Spinal cord (tissue), 10 donors: Measurements from ENCODE around the gene EVPLL. TPM values are rescaled to one million over a fixed set of nuclear protein-coding genes. Genes with fewer than 3 reads are reported as not detected.
"Not testable (repeated sequence)": the region's sequence is repeated elsewhere in the genome, so short reads cannot be mapped to it uniquely, and the experiment has no call there.

Experiments used
- DNase-seq, 6 donors: peaks; one replicate each; pipeline versions ENCODE4 v3.0.0 to v3.0.0-alpha.2; 2013 to 2015; ENCODE audit warnings: low spot score in 6 of 6, low read depth in 4 of 6
- H3K27ac ChIP-seq: one replicate; pipeline ENCODE4 v1.5.1; 2013; ENCODE audit warnings: low read depth, low read length, control low read depth
- H3K27me3 ChIP-seq: one replicate; pipeline ENCODE4 v1.6.1; 2013; ENCODE audit warnings: low read length; ENCODE audit not compliant: control insufficient read depth, insufficient read depth
- H3K36me3 ChIP-seq: one replicate; pipeline ENCODE4 v1.6.1; 2013; ENCODE audit warnings: low read length; ENCODE audit not compliant: control insufficient read depth, insufficient read depth
- H3K4me1 ChIP-seq: one replicate; pipeline ENCODE4 v1.6.1; 2013; ENCODE audit warnings: low read length; ENCODE audit not compliant: control insufficient read depth, insufficient read depth
- H3K4me3 ChIP-seq: one replicate; pipeline ENCODE4 v1.5.1; 2013; ENCODE audit warnings: low read depth, low read length, control low read depth
- H3K9me3 ChIP-seq: one replicate; pipeline ENCODE4 v1.6.1; 2013; ENCODE audit warnings: low read length; ENCODE audit not compliant: control insufficient read depth, insufficient read depth
- WGBS: methylation state at CpG from one replicate; pipeline ENCODE4 v1.1.5; 2013; ENCODE audit warnings: missing lambda C conversion rate; ENCODE audit not compliant: insufficient coverage; 5-methylcytosine and 5-hydroxymethylcytosine counted together
- polyA plus RNA-seq, 2 donors: library from polyadenylated mRNA; unstranded; fragments of 120-200 nt; gene quantifications; one replicate each; pipeline ENCODE4 v1.2.1, GENCODE V29; 2013; ENCODE audit not compliant: insufficient read length in 2 of 2
- total RNA-seq, 2 donors: library from RNA; depleted of rRNA in 1 of 2; stranded (reverse); fragments of 120-200 nt in 1 of 2; fragments of >200 nt in 1 of 2; gene quantifications; one replicate each; pipeline versions ENCODE4 v1.2.3 to v1.2.4, GENCODE V29; 2013 to 2014
- donor health status: healthy.

The EVPLL gene
- total and polyA plus RNA-seq, 4 donors: 0.10 to 2.5 (median 0.70) TPM; not detected in 1

DNA sequence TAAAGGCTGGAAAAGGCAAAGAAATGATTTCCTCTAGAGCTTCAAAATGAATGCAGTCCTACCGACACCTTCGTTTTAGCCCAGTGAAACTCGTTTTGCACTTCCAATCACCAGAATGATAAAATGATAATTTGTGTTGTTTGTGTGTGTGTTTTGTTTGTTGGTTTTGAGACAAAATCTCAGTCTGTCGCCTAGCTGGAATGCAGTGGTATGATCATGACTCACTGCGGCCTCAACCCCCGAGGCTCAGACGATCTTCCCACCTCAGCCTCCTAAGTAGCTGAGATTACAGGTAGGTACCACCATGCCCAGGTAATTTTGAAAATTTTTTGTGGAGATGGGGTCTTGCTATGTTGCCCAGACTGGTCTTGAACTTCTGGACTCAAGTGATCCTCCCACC, 3.4 kb upstream of the EVPLL start:
- no peaks in the 10 kb centered on the region for H3K27me3 ChIP-seq
- H3K36me3 ChIP-seq: no peaks in the 10 kb centered on the region
- H3K4me3 ChIP-seq: no peak overlapping the region
- 100% methylated on average over 1 of the region's 7 CpGs for WGBS
- no peaks in the 10 kb centered on the region for H3K9me3 ChIP-seq
- no peak for DNase-seq
- H3K27ac ChIP-seq: no peak overlapping the region
- H3K4me1 ChIP-seq: no peaks in the 10 kb centered on the region

DNA sequence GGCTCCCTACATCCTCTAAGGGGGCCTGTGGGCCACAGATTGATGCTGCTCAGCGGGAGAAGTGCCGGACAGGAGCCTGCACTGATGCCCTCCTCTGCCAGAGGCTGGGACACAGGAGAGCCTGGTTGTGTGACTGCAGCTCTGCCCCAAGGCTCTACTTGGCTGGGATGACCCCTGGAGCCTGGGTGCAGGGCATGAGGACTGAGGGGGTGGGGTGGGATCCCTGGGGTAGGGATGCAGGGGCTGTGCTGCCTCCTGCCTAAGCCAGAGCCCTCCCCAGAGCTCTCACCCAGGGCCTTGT, 577 bp downstream of the EVPLL start:
- Histone ChIP-seq H3K4me1 (peaks cover 5% of the 10 kb centered on the region), H3K27me3 (no peaks in the 10 kb centered on the region), H3K9me3 (no peaks in the 10 kb centered on the region), H3K36me3 (no peaks in the 10 kb centered on the region), H3K4me3 (no peak overlapping the region), H3K27ac (no peak overlapping the region)
- WGBS: 80% methylated on average over 1 of the region's 2 CpGs
- DNase-seq: no peak

DNA sequence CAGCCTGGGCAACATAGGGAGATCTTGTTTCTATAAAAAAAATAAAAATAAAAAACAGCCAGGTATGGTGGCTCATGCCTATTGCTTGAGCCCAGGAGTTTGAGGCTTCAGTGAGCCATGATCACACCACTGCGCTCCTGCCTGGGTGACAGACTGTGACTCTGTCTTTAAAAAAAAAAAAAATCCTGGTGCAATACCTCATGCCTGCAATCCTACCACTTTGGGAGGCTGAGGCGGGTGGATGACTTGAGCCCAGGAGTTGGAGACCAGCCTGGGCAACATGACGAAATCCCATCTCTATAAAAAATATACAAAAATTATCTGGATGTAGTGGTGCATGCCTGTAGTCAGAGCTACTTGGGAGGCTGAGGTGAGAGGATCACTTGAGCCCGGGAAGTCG, 1.0 kb downstream of the EVPLL start:
- not testable (repeated sequence) for H3K36me3 ChIP-seq, H3K4me3 ChIP-seq, H3K9me3 ChIP-seq, H3K27me3 ChIP-seq, H3K27ac ChIP-seq, DNase-seq, H3K4me1 ChIP-seq
- WGBS: 100% methylated on average over 1 of the region's 5 CpGs

DNA sequence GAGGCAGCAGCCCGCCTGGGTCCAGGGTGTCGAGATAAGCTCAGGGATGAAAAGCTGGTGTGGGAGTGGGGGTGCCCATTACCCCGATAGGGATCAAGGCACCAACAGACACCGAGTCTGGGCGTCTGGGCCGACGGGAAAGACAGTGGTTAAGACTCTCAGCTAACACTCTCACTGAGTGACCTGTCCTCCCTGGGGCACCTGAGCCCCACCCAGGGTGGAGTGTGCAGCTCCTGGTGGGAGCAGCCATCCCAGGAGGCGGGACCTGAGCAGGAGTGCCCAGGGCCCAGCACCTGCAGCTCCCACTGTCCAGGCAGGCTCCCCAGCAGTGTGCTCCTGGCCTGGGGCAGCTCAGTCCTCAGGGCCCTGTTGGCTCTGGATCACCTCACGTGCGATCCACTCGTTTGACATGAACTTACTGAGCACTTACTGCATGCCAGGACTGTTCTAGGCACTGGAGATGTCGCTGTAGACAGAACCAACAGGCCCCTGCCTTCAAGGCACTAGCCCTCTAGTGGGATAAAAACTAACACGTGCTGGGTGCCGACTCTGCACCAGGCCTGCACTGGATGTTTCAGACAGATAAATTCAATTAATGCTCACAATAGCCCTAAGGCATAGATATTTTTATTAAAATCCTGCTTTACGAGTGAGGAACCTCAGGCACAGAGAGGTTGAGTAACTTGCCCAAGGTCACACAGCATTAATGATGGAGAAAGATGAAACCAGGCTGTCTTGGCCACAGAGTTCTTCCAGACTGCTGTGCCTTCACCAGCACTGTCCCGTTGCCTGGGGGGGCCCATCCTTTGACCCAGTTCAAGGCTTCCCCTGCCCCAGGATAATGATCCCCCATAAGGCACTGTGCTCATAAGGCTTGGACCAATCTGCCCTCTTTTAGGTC, 1.9 kb downstream of the EVPLL start:
- H3K9me3 ChIP-seq: no peaks in the 10 kb centered on the region
- no peak for DNase-seq
- no peaks in the 10 kb centered on the region for H3K27me3 ChIP-seq
- H3K36me3 ChIP-seq: no peaks in the 10 kb centered on the region
- 80% methylated on average over 15 of the region's 16 CpGs for WGBS
- H3K4me3 ChIP-seq: no peak overlapping the region
- H3K27ac ChIP-seq: no peak overlapping the region
- peaks cover 8% of the 10 kb centered on the region for H3K4me1 ChIP-seq

DNA sequence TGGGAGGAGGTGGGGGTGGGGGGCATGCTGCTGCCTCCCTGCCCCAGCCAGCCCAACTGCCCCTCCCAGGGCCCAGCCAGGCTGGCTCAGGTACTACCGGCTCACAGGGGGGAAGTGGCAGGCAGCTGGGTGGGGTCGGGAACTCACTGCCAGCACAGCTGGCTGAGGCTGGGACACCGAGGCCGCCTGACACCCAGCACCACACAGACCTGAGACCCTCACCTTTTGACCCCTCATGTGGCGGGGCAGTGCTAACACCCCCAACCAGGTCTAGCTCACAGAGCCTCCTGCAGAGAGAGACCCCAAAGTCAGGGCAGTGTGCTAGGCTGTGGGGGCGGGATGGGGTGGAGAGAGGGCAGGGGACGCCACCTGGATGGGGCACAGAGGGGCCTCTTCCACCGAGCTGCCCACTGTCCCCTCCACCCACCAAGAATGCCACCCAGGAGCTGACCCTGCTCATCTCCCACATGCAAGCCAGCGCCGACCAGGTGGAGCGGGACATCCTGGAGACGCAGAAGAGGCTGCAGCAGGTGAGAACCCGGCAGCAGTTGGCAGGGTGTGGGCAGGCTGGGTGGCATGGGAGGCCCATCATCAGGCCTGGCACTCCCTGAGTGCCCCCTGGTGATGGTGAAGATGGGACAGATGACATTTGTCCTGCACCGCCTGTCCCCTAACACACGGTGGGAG, 3.0 kb downstream of the EVPLL start:
- Histone ChIP-seq H3K36me3 (no peaks in the 10 kb centered on the region), H3K9me3 (no peaks in the 10 kb centered on the region), H3K4me1 (peaks cover 8% of the 10 kb centered on the region), H3K27ac (no peak overlapping the region), H3K4me3 (no peak overlapping the region), H3K27me3 (no peaks in the 10 kb centered on the region)
- WGBS: 76% methylated on average over 14 of the region's 15 CpGs
- no peak for DNase-seq

DNA sequence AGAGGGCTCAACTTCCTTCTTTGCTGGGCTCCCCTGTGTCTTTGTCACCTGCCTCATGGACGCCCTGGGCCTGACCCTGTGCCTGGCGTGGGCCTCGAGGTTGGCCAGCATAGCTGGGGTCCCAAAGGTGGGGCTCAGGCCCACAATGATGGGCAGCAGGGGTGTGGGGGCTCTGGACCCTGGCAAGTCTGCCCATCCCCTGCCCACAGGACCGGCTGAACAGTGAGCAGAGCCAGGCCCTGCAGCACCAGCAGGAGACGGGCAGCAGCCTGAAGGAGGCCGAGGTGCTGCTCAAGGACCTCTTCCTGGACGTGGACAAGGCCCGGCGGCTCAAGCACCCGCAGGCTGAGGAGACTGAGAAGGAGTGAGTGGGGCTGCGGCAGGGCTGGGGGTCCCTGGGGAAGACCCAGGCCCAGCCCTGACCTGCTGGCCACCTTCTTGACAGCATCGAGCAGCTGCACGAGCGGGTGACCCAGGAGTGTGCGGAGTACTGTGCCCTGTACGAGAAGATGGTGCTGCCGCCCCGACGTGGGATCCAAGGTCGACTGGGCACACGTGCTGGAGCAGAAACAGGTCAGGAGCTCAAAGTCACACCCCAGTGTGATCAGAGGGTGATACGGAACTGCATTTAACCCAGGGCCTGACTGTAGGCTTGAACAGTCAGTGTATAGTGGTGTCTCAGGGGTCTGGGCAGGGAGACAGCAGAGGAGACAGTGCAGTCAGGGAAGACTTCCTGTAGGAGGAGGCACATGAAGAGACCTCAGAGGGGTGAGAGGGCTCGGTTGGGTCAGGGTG, 3.8 kb downstream of the EVPLL start:
- Histone ChIP-seq H3K36me3 (no peaks in the 10 kb centered on the region), H3K4me3 (no peak overlapping the region), H3K9me3 (no peaks in the 10 kb centered on the region), H3K27ac (no peak overlapping the region), H3K27me3 (no peaks in the 10 kb centered on the region), H3K4me1 (peaks cover 8% of the 10 kb centered on the region)
- no peak for DNase-seq
- WGBS: 86% methylated on average over 22 of the region's 23 CpGs

DNA sequence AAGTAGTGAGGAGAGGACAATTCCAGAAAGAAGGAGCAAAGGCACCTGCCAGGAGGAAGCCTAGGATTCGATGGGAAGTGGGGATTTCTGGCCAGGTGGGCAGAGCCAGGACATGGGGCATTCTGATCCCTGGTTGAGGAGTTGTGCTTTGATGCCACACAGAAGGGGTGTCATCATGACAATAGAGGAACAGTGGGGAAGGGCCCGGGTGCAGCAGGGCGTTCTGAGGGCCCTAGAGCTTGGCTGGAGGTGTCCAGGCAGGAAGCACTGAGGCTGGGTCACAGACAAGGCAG, 4.3 kb downstream of the EVPLL start:
- DNase-seq: no peak
- no peak overlapping the region for H3K27ac ChIP-seq
- H3K36me3 ChIP-seq: no peaks in the 10 kb centered on the region
- no peak overlapping the region for H3K4me3 ChIP-seq
- WGBS: 86% methylated on average over 3 of the region's 3 CpGs
- no peaks in the 10 kb centered on the region for H3K9me3 ChIP-seq
- H3K4me1 ChIP-seq: peaks cover 8% of the 10 kb centered on the region
- H3K27me3 ChIP-seq: no peaks in the 10 kb centered on the region

DNA sequence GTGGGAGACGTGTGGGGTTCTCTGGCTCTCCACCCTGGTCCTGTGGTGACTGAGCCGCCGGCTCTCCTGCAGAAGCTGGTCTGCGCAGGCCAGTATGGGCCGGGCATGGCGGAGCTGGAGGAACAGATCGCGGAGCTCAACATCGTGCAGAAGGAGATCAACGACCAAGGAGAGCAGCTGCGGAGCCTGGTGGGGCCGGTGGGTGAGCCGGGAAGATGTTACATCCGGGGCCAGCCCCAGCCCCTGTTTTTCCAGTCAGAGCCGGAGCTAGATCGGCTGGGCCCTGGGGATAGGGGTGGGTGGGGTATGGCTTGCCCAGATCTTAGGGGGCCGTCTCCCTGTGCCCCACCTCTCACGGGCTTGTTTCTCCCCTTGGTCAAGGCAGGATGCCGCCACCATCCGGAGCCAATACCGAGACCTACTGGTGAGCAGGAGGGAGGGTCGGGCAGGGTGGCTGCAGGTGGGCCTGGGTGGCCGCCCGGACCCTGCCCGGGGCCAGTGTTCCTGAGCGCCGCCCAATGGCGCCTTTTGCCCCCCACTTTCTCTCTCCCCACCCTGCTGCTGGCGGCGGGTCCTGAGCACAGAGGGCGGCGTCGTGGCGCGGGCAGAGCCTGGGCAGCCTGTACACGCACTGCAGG, 5.0 kb downstream of the EVPLL start:
- 61% methylated on average over 33 of the region's 36 CpGs for WGBS

DNA sequence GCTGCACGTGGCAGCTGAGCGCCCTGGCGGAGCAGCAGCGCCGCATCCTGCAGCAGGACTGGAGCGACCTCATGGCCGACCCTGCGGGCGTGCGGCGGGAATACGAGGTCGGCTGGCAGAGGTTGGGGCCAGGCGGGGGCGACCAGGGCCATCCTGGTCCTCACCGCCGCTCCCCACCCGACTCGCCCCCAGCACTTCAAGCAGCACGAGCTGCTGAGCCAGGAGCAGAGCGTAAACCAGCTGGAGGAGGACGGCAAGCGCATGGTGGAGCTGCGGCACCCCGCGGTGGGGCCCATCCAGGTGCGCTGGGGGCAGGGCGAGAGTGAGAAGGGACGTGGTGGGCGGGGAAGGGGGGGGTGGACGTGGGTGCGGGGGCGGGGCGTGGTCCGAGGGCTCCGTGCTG, 5.5 kb downstream of the EVPLL start:
- peak in 1 of 6 donors; percentile 37 for DNase-seq
- not testable (repeated sequence) for H3K27me3 ChIP-seq, H3K9me3 ChIP-seq, H3K36me3 ChIP-seq, H3K4me3 ChIP-seq, H3K4me1 ChIP-seq, H3K27ac ChIP-seq
- WGBS: 26% methylated on average over 21 of the region's 36 CpGs

More for the DNA sequence above, 5.0 kb downstream of the EVPLL start:
- peaks cover 8% of the 10 kb centered on the region for H3K4me1 ChIP-seq
- no peak overlapping the region for H3K27ac ChIP-seq
- H3K27me3 ChIP-seq: no peaks in the 10 kb centered on the region
- H3K4me3 ChIP-seq: no peak overlapping the region
- no peak for DNase-seq
- no peaks in the 10 kb centered on the region for H3K36me3 ChIP-seq
- H3K9me3 ChIP-seq: no peaks in the 10 kb centered on the region
